ENCODE data around the gene FGFR3.
"Not testable (repeated sequence)": the region's sequence is repeated elsewhere in the genome, so short reads cannot be mapped to it uniquely, and the experiment has no call there.

Gene FGFR3

GRCh38 chr4:1821679-1822567, 28.8 kb downstream of the FGFR3 start:
- no peak for DNase-seq

DNA sequence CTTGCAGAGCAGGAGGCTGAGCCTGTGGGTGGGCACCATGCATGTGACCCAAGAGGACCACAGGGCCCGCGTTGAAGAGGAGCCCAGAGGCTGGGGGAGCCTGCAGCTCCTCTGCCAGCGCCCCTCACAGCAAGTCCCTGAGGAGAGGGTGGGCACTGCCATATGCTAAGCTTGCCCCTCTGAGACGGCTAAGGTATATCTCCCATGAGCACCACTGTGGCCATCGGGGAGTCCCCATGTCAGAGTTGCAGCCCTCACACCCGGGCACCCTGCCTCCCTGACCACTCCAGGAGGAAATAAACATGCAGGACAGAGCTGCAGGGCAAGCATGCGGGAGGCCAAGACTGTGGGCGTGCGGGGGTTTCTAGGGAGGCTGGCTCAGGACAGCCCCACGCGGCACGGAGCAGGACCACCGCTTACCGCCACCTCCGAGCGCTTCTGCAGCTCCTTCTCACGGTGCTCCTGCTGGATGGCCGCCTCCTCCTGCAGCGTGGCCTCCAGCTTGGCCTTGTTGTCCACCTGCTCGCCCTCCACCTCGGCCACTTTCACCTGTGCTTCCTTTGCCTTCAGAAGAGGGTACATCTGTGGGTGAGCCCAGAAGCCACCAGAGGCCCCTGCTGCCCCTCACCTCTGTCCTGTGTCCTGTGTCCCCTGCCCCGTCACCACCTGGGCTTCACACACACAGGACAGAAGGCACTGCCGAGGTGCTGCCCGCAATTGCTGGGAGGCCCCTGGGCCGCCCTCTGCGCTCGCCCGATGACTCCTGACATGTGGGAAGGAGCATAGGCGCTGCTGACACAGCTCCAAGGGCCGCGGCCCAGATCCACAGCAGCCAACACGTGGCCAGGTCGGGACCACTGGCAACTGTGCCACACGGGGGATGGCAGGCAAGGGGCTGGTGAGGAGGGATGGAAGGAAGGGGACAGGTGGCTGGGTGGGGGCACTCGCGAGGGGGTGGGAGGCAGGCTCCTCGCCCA, 29.8 kb downstream of the FGFR3 start:
- no peak for DNase-seq

GRCh38 chr4:1823545-1823932, 30.4 kb downstream of the FGFR3 start:
- DNase-seq: no peak

DNA sequence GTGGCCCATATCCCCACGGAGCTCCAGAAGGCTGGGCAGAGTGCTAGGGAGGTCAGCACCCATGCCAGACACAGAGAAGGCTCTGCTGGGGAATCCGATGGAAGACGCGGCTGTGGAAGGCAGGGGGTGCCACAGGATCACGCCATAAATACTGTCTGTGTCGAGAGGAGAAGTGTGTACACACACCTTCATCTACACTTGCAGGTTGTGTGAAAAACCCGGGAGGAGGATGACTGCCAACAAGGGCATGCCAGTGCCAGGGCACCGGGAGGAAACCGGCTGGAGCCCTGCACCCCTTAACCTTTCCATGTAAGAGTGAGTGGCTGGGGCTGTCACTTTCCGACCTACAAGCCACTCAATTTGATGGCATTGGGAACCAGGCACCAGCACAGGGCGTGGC, 31.7 kb downstream of the FGFR3 start:
- DNase-seq: no peak

DNA sequence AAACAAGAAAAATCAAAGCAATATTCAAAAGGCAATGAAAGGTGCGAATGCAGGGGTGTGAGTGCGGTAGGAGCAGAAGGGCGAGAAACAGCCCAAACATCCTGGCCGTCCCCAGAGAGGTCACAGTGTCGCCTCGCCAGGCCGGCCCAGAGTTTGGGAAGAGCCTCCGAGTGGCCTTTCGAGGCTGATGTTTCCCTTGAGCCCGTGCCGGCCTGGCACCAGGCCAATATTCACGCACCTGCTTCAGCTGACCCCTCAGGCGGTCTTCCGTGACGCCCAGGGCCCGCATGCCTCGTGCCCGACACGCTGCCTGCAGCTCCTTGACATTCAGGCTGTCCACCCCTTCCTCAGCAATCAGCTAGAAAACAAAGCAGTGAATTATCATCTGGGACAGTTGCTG, 32.2 kb downstream of the FGFR3 start:
- DNase-seq: no peak

DNA sequence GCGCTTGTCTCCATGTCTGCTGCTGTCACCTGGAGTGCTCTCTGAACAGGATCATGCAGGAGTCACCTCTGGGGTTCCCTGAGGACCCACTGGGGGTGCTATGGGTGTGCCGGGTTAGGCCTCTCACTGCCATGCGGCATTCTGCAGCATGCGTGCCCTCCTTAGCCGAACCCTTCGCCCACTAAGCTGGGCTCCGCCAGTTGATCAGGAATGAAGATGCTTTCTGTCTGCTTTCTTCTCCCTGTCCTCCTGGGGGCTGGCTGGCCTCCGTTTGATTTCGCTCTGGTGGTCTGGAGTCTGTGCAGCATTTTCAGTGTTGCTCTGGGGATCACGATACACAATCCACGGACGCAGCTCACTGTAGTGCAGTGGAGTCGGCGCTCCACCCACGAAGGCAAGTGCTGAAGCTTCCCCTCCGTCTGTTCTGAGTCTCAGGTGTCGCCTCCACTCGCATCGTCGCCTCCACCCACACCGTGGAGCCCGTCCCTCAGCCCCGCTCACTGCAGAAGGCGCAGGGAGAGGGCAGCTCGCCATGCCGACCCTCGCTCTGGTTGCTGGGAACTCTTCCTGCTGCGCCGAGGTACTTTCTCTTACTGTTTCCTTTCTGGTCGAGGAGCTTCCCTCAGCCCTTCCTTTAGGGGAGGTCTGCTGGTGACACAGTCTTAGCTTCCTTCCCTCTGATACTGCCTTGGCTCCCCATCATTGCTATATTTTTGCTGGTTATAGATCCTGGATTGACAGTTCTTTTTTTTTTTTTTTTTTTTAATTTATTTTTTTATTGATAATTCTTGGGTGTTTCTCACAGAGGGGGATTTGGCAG, 33.6 kb downstream of the FGFR3 start:
- no peak for DNase-seq

GRCh38 chr4:1830234-1830633, 37.1 kb downstream of the FGFR3 start:
- no peak for DNase-seq

- DNase-seq: no peak
Measured at GRCh38 chr4:1830642-1831228, 37.6 kb downstream of the FGFR3 start.

GRCh38 chr4:1831331-1831730, 38.2 kb downstream of the FGFR3 start:
- DNase-seq: no peak

- DNase-seq: no peak
Measured at GRCh38 chr4:1832690-1833089, 39.6 kb downstream of the FGFR3 start.

DNA sequence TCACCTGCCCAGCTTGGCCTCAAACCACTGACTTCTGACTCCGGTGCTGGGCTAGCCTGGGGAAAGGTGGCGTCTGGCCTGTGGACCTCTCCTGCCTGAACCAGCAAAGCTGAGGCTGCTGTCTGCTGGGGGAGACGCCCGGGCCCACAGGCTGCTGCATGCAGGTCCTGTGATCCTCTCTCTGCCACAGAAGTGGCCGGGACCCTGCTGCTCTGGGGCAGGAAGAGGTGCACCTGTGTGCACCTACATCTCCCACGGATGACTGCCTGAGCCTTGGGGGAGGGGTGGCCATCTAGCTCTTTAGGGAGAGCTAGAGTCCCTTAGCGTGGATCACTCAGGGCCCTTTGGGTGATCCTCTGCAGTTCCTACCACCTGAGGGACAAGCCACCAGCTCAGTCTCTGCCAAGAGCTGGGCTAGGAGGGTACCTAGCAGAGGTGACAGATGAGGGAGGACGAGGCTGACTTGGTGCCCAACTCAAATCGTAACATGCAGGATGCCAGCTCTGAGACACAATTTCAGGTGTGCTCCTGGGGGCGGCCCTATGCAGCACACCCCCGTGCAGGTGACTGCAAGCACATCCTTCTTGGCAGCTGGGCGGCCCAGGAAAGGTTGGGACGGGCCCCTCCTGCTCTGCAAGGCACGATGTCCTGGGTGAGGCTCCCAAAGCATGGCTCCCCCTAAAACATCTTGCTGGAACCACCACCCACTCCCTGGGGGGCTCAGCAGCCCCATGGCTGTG, 40.4 kb downstream of the FGFR3 start:
- DNase-seq: no peak

DNA sequence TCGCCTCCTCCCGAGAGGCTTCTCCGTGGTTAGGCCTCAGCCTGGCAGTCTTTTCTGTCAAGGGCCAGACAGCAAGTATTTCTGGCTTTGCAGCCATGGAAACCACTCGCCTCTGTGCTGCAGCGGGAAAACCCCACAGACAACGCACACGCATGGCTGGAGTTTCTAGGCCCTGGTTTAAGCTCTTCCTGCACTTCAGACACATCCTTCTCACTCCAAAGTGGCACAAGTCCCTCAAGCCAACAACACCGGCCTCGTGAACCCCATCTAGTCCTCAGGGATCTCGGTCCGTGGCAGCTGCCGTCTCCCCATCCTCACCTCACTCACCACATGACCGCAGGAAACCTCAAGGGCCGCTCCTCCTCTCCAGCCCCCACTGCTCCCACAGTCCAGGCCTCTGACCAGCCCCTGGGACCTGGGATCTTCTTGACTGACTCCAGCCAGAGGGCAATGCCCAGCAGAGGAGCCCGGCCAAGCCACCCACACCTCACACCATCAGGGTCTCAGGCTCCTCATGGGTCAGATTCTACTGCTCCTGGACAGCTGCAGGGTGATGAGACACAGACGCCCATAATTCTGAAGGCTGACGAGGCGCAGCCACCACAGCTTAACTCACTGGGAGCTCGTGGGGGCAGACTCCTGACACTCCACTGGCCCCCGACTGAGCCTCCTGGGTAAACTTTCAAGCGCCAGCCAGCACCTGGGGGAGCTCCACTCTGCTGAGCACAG, 41.1 kb downstream of the FGFR3 start:
- no peak for DNase-seq

DNA sequence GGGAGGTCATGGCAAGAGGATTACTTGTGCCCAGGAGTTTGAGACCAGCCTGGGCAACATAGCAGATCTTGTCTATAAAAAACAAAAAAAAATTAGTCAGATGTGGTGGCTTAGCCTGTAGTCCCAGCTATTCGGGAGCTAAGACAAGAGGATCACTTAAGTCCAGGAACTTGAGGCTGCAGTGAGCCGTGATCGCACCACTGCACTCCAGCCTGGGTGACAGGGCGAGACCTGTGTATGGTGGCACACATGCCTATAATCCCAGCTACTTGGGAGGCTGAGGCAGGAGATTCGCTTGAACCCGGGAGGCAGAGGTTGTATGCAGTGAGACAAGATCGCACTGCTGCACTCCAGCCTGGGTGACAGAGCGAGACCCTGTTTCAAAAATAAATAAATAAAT, 42.7 kb downstream of the FGFR3 start:
- not testable (repeated sequence) for DNase-seq

GRCh38 chr4:1836650-1837049, 43.6 kb downstream of the FGFR3 start:
- no peak for DNase-seq

GRCh38 chr4:1837069-1837468, 44.0 kb downstream of the FGFR3 start:
- no peak for DNase-seq

GRCh38 chr4:1839282-1839681, 46.2 kb downstream of the FGFR3 start:
- no peak for DNase-seq

DNA sequence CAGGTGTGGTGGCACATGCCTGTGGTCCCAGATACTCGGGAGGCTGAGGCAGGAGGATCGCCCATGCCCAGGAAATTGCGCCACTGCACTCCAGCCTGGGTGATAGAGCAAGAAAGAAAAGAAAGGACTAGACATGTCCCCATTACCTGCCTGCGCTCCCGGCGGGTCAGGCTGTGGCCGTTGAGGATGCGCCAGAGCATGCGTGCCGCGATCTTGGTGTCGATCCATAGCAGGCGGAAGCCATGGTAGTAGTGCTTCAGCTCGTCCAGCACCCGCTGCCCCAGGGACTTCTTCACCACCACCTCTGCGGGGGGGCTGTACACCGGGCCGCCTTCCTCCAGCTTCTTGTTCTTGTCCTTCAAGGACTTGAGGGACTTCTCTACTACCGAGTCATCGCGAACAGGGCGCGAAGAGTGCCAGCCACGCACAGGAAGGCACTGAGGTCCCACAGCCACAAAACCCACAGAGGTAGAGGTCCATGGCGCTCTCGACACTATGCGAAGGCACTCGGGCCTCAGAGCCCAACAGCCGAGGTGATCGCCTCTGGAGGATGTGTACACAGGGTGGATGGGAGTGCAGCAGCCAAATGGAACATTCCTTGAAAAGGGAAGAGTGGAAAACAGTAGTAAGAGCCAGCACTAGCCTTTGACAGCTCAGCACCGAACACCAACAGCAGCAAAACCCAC, 48.3 kb downstream of the FGFR3 start:
- DNase-seq: no peak

DNA sequence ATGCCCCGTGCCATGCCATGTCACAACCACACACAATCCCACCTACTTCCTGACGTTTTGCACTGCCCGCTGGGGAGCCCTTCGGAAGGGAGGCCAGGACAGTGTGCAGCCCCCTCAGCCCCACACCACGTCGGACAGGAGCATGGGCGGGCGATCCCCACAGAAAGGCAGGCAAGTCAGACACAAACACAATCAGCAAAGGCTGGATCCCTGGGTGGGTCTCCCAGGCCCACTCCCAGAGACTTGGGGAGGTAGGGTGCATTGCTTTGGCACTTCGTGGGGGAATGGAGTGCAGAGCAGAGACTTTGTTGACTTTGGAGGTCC, 48.8 kb downstream of the FGFR3 start:
- DNase-seq: no peak

- no peak for DNase-seq
Measured at GRCh38 chr4:1842339-1842895, 49.3 kb downstream of the FGFR3 start.

- DNase-seq: no peak
Measured at GRCh38 chr4:1842993-1843448, 49.9 kb downstream of the FGFR3 start.

Measured in KG1 (cell line).